K562 (cell line): ENCODE measurements around the gene TOM1. TPM values are rescaled to one million over a fixed set of nuclear protein-coding genes. Genes with fewer than 3 reads are reported as not detected.
A peak's percentile ranks its signal among the peaks of the same experiment; 100 is the strongest.

Experiments
- CCNT2 ChIP-seq: IDR thresholded peaks from 2 replicates; pipeline ENCODE4 v1.6.1; 2011; ENCODE audit warnings: borderline replicate concordance, low read depth, mild to moderate bottlenecking, moderate library complexity, mixed read lengths, low read length; ENCODE audit not compliant: insufficient read length; ENCODE audit errors: extremely low read depth
- CHD1 ChIP-seq: fragments of 200-600 bp; sonication (generic); IDR thresholded peaks from one replicate; pipeline ENCODE4 v1.6.1; 2012; ENCODE audit warnings: mild to moderate bottlenecking, moderate library complexity, low read length, inconsistent platforms
- CHD4 ChIP-seq: fragments of 200-600 bp; sonication (generic); IDR thresholded peaks from 3 replicates; pipeline ENCODE4 v1.6.1; 2012; ENCODE audit warnings: low read depth, mild to moderate bottlenecking, mixed read lengths, low read length, inconsistent platforms; ENCODE audit not compliant: insufficient read depth, insufficient replicate concordance, poor library complexity, severe bottlenecking
- FOXJ2 ChIP-seq: fragments of 200-800 bp; sonication (Bioruptor generic); IDR thresholded peaks from 2 replicates; pipeline ENCODE4 v1.6.1; 2016; ENCODE audit warnings: missing genetic modification characterization, missing compliant biosample characterization
- HCFC1 ChIP-seq: IDR thresholded peaks from 2 replicates; pipeline ENCODE4 v1.6.1; 2012; ENCODE audit warnings: low read depth, low read length, improper control_type of control experiment
- RB1 ChIP-seq: fragments of 450-650 bp; IDR thresholded peaks from 2 replicates; pipeline ENCODE4 v1.6.1; 2017; ENCODE audit warnings: low read depth, mild to moderate bottlenecking
- SMAD3 ChIP-seq: fragments of 450-650 bp; formaldehyde crosslinking; conservative IDR thresholded peaks from 2 replicates; pipeline ENCODE4 v1.4.0; 2020; ENCODE audit warnings: mild to moderate bottlenecking
- ZKSCAN1 ChIP-seq: fragments of 150-350 bp; IDR thresholded peaks from 2 replicates; pipeline ENCODE4 v1.6.1; 2016; ENCODE audit warnings: low read depth, low read length
- ZNF764 ChIP-seq: fragments of 250-450 bp; sonication (Bioruptor Pico); IDR thresholded peaks from 2 replicates; pipeline ENCODE4 v1.4.0; 2020; ENCODE audit warnings: low read depth, mild to moderate bottlenecking, moderate library complexity
- polyA plus RNA-seq, 8 experiments: library from polyadenylated mRNA; depleted of rRNA in 4 of 8; stranded (reverse) in 5 of 8; unstranded in 3 of 8; fragments of >200 nt; fragmentation: Nextera tagmentation in 2 of 8; fragmentation: Illumina TruSeq in 1 of 8; extraction: Ambion mirVana in 2 of 8; extraction: Trizol in 1 of 8; gene quantifications; 2 replicates each; pipeline versions ENCODE4 v1.2.1 to v1.2.3, GENCODE V29; 2011 to 2014; ENCODE audit warnings: inconsistent platforms in 1 of 8, missing spikeins in 1 of 8
- total RNA-seq, 7 experiments: library from RNA; depleted of rRNA in 6 of 7; stranded (reverse); fragments of >200 nt in 6 of 7; fragmentation: Illumina TruSeq in 2 of 7; extraction: Trizol in 2 of 7; gene quantifications; 2 replicates each; pipeline versions ENCODE4 v1.2.1 to v1.2.3, GENCODE V29; 2011 to 2021; ENCODE audit warnings: low replicate concordance in 1 of 7
- TF ChIP-seq, protein P1 (sequence below), 2 experiments: IDR thresholded peaks; 2 replicates each; pipeline ENCODE4 v1.6.1; 2011; ENCODE audit warnings: borderline replicate concordance in 1 of 2, control low read depth in 1 of 2, low read depth in 1 of 2, low read length in 1 of 2, mild to moderate bottlenecking in 1 of 2, mixed read lengths in 1 of 2, moderate library complexity in 1 of 2; ENCODE audit not compliant: insufficient read depth in 1 of 2, insufficient read length in 1 of 2, poor library complexity in 1 of 2, severe bottlenecking in 1 of 2; ENCODE audit errors: extremely low read depth in 1 of 2
- TF ChIP-seq, protein P2 (sequence below): sonication (generic); formaldehyde crosslinking; IDR thresholded peaks from 2 replicates; pipeline ENCODE4 v1.8.1; 2022; ENCODE audit warnings: missing genetic modification reagents
- TF ChIP-seq, protein P3 (sequence below), 2 experiments: fragments of 450-650 bp; IDR thresholded peaks; 2 replicates each; pipeline ENCODE4 v1.6.1; 2016; ENCODE audit warnings: mild to moderate bottlenecking in 2 of 2, borderline replicate concordance in 1 of 2, low read depth in 1 of 2, moderate library complexity in 1 of 2
- TF ChIP-seq, protein P4 (sequence below): sonication (generic); formaldehyde crosslinking; IDR thresholded peaks from 2 replicates; pipeline ENCODE4 v1.8.1; 2023; ENCODE audit warnings: mild to moderate bottlenecking, missing genetic modification reagents, moderate library complexity

TOM1 gene
- total and polyA plus RNA-seq, 9 of the 15 experiments (the other 6 are each of a cell fraction or from before 2014, with no cell fraction given), result 0.64 to 20.6 (median 12.0) TPM

DNA sequence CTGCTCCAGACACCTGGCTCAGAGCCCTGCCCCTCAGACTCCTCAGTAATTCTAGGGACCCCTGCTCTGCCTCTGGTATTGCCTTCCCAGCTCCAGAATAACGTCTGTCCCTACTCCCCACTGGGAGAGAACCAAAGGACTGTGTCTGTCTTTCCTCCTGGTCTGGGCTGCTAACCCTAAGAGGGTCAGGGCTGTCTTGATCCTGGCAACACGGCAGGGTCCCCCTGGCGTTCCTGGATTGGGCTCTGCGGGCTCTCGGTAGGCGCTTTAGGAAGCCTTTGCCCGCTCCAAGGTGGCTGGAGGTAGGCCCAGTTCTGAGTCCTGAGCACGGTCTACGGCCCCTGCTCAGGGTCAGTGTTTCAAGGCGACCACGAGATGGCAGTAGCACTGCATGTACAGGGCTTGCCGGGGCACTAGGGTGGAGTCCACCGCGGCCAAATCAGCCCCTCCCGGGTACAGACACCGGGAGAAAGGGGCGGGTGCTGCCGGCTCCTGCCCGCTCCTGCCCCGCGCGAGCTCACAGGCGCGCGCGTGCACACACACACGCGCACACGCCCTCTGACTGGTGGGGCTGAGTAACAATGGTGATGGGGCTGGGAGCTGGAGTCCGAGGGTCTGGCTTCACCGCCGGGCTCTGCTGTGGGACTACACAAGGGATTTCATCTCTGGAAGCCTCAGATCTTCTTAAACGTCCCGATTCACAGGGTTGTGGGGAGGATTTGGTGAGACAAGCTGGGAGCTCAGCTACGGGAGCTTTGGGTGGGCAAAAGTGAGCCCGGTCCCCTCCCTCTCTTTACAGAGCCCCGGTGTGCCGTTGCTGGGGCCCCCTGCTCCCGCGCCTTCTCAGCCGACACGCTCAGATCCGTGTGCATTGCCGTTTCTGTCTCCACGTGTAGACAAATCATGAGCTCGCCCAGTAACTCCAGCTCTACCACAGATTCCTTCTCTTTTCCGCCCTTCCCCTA lies 51.1 kb downstream of the TOM1 start (continued):
- TF ChIP-seq, protein P1, sequence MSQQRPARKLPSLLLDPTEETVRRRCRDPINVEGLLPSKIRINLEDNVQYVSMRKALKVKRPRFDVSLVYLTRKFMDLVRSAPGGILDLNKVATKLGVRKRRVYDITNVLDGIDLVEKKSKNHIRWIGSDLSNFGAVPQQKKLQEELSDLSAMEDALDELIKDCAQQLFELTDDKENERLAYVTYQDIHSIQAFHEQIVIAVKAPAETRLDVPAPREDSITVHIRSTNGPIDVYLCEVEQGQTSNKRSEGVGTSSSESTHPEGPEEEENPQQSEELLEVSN (IDR thresholded peaks at IDR 0.05; ENCODE audit: borderline replicate concordance in 1 of 2, extremely low read depth in 1 of 2, insufficient read depth in 1 of 2, insufficient read length in 1 of 2, low read depth in 1 of 2, low read length in 1 of 2, poor library complexity in 1 of 2, severe bottlenecking in 1 of 2), result peak in 1 of 2 experiments; percentile 42
- TF ChIP-seq SMAD3 (CRISPR knock-in tag), result no peak
- TF ChIP-seq FOXJ2 (tag), result no peak
- TF ChIP-seq, protein P2, sequence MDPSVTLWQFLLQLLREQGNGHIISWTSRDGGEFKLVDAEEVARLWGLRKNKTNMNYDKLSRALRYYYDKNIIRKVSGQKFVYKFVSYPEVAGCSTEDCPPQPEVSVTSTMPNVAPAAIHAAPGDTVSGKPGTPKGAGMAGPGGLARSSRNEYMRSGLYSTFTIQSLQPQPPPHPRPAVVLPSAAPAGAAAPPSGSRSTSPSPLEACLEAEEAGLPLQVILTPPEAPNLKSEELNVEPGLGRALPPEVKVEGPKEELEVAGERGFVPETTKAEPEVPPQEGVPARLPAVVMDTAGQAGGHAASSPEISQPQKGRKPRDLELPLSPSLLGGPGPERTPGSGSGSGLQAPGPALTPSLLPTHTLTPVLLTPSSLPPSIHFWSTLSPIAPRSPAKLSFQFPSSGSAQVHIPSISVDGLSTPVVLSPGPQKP (CRISPR knock-in tag), result no peak
- TF ChIP-seq, protein P3, sequence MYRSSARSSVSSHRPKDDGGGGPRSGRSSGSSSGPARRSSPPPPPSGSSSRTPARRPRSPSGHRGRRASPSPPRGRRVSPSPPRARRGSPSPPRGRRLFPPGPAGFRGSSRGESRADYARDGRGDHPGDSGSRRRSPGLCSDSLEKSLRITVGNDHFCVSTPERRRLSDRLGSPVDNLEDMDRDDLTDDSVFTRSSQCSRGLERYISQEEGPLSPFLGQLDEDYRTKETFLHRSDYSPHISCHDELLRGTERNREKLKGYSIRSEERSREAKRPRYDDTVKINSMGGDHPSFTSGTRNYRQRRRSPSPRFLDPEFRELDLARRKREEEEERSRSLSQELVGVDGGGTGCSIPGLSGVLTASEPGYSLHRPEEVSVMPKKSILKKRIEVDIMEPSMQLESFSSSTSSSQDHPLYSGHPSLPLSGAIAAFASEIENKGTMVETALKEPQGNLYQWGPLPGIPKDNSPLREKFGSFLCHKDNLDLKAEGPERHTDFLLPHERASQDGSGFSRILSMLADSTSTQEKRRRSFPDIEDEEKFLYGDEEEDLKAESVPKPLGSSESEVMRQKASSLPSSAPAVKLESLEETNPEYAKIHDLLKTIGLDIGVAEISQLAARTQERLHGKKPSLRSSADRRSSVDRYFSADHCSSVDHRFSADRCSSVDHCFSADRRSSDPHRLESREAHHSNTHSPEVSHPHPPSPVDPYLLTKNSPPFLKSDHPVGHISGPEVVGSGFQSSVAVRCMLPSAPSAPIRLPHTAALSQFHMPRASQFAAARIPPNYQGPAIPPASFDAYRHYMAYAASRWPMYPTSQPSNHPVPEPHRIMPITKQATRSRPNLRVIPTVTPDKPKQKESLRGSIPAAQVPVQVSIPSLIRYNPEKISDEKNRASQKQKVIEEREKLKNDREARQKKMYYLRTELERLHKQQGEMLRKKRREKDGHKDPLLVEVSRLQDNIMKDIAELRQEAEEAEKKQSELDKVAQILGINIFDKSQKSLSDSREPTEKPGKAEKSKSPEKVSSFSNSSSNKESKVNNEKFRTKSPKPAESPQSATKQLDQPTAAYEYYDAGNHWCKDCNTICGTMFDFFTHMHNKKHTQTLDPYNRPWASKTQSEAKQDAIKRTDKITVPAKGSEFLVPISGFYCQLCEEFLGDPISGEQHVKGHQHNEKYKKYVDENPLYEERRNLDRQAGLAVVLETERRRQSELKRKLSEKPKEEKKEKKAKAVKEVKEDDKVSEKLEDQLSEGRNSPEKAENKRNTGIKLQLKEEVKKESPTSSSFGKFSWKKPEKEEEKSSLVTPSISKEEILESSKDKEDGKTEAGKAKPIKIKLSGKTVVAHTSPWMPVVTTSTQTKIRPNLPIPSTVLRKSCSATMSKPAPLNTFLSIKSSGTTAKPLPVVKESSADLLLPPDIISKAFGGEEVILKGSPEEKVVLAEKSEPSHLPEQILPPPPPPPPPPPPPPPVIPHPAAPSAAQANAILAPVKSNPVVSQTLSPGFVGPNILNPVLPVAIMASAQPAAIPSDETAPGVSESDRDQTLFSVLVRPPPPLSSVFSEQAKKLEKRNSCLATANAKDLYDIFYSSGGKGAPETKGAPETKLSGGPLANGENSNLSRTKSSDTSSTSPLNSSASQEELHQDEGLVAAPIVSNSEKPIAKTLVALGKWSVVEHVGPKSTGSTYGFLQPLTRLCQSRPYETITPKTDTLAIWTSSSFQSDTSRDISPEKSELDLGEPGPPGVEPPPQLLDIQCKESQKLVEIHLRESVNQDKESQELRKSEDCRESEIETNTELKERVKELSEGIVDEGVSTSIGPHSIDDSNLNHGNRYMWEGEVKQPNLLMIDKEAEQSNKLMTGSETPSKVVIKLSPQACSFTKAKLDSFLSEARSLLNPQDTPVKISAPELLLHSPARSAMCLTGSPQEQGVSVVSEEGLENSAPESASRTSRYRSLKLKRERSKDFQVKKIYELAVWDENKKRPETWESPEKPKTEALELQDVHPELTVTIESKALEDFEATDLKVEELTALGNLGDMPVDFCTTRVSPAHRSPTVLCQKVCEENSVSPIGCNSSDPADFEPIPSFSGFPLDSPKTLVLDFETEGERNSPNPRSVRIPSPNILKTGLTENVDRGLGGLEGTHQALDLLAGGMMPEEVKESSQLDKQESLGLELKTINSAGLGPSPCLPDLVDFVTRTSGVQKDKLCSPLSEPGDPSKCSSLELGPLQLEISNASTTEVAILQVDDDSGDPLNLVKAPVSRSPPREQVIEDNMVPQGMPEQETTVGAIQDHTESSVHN (IDR thresholded peaks at IDR 0.05; ENCODE audit: borderline replicate concordance in 1 of 2, low read depth in 1 of 2), result no peak
- TF ChIP-seq CCNT2, result peak; percentile 24
- no peak; the same call in 1 of the 2 replicates for TF ChIP-seq HCFC1
- no peak for TF ChIP-seq CHD1
- no peak for TF ChIP-seq ZNF764
- peak; percentile 66; the same call in 1 of the 2 replicates for TF ChIP-seq RB1
- TF ChIP-seq, protein P4, sequence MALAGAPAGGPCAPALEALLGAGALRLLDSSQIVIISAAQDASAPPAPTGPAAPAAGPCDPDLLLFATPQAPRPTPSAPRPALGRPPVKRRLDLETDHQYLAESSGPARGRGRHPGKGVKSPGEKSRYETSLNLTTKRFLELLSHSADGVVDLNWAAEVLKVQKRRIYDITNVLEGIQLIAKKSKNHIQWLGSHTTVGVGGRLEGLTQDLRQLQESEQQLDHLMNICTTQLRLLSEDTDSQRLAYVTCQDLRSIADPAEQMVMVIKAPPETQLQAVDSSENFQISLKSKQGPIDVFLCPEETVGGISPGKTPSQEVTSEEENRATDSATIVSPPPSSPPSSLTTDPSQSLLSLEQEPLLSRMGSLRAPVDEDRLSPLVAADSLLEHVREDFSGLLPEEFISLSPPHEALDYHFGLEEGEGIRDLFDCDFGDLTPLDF, result no peak
- TF ChIP-seq CHD4, result no peak
- TF ChIP-seq ZKSCAN1, result 0 out of 2 replicates have a peak, but pooled peaks have one; percentile 28
